HUDEP-2 (cell line): ENCODE data around the gene CARD10.
A peak's percentile ranks its signal among the peaks of the same experiment; 100 is the strongest.
"Not testable (repeated sequence)": the region's sequence is repeated elsewhere in the genome, so short reads cannot be mapped to it uniquely, and the experiment has no call there.

Source experiments
- DNase-seq, 76 experiments: peaks; one replicate each; lab custom pipeline; 2025; ENCODE audit not compliant: unreplicated experiment in 76 of 76; lab: John Stamatoyannopoulos, UW

CARD10 gene

GRCh38 chr22:37527081-37527752 is 8.0 kb upstream of the CARD10 start:
- DNase-seq = not testable (repeated sequence)

GRCh38 chr22:37526376-37526775 is 7.2 kb upstream of the CARD10 start:
- DNase-seq = no peak

GRCh38 chr22:37525746-37526350 is 6.6 kb upstream of the CARD10 start:
- DNase-seq = no peak

- DNase-seq = no peak
These were observed 6.0 kb upstream of the CARD10 start for GRCh38 chr22:37525073-37525745.

GRCh38 chr22:37522482-37522881 is 3.3 kb upstream of the CARD10 start:
- no peak for DNase-seq

GRCh38 chr22:37521236-37521739 is 2.1 kb upstream of the CARD10 start:
- peak in 3 of 76 experiments; percentile 13 to 22 (median 20) for DNase-seq

- peak in 16 of 76 experiments; percentile 8 to 37 (median 19) for DNase-seq
These were observed 1.6 kb upstream of the CARD10 start for GRCh38 chr22:37520776-37521191.

- no peak for DNase-seq
These were observed 527 bp downstream of the CARD10 start for GRCh38 chr22:37518509-37519267.

- no peak for DNase-seq
These were observed 1.3 kb downstream of the CARD10 start for GRCh38 chr22:37517826-37518450.

- no peak for DNase-seq
These were observed 2.8 kb downstream of the CARD10 start for GRCh38 chr22:37516456-37516855.

- no peak for DNase-seq
These were observed 3.3 kb downstream of the CARD10 start for GRCh38 chr22:37515901-37516300.

- DNase-seq = no peak
These were observed 4.6 kb downstream of the CARD10 start for GRCh38 chr22:37514526-37515051.

GRCh38 chr22:37511395-37512104 is 7.7 kb downstream of the CARD10 start:
- no peak for DNase-seq

GRCh38 chr22:37510091-37510490 is 9.1 kb downstream of the CARD10 start:
- DNase-seq = no peak

- DNase-seq = no peak
These were observed 10.0 kb downstream of the CARD10 start for GRCh38 chr22:37509059-37509860.

GRCh38 chr22:37508431-37508992 is 10.7 kb downstream of the CARD10 start:
- no peak for DNase-seq

- DNase-seq = no peak
These were observed 11.5 kb downstream of the CARD10 start for GRCh38 chr22:37507731-37508130.

- DNase-seq = no peak
These were observed 13.2 kb downstream of the CARD10 start for GRCh38 chr22:37505989-37506388.

- DNase-seq = no peak
These were observed 13.7 kb downstream of the CARD10 start for GRCh38 chr22:37505565-37505964.
